ENCODE data around the gene TMEM144. TPM values are rescaled to one million over a fixed set of nuclear protein-coding genes. Genes with fewer than 3 reads are reported as not detected.

Gene TMEM144
- total RNA-seq, 2 donors from 2014 or later: 22.6 to 24.2 TPM

GRCh38 chr4:158164768-158165213, 45.5 kb upstream of the TMEM144 start:
- ATAC-seq (ENCODE audit: insufficient number of reproducible peaks, low FRiP score, low read depth): no peak
- H3K4me3 ChIP-seq: peak overlapping the region; percentile 84

GRCh38 chr4:158166701-158167100, 43.6 kb upstream of the TMEM144 start:
- no peaks in the 10 kb centered on the region for H3K36me3 ChIP-seq
- H3K27me3 ChIP-seq (replicated peaks; ENCODE audit: insufficient read depth): no peaks in the 10 kb centered on the region
- H3K4me1 ChIP-seq (ENCODE audit: control insufficient read depth in 1 of 2, low read depth in 2 of 2): peaks cover 13 to 64% of the 10 kb centered on the region in 2 donors
- no peak for DNase-seq (ENCODE audit: low spot score)
- H3K9me3 ChIP-seq: no peaks in the 10 kb centered on the region
- TF ChIP-seq CTCF (IDR thresholded peaks at IDR 0.05): no peak
- peak overlapping the region; percentile 84 for H3K4me3 ChIP-seq
- H3K27ac ChIP-seq: peak overlapping the region; percentile 93 to 98
- ATAC-seq (ENCODE audit: insufficient number of reproducible peaks, low FRiP score, low read depth): no peak

More at GRCh38 chr4:158164768-158165213, 45.5 kb upstream of the TMEM144 start:
- no peaks in the 10 kb centered on the region for H3K27me3 ChIP-seq (replicated peaks; ENCODE audit: insufficient read depth)
- H3K27ac ChIP-seq: peak overlapping the region; percentile 35 to 93
- H3K9me3 ChIP-seq: no peaks in the 10 kb centered on the region
- no peaks in the 10 kb centered on the region for H3K36me3 ChIP-seq
- no peak for DNase-seq (ENCODE audit: low spot score)
- peaks cover 16 to 78% of the 10 kb centered on the region in 2 donors for H3K4me1 ChIP-seq (ENCODE audit: control insufficient read depth in 1 of 2, low read depth in 2 of 2)
- TF ChIP-seq CTCF (IDR thresholded peaks at IDR 0.05): no peak

- Histone ChIP-seq H3K27ac (peak overlapping the region; percentile 93 to 98), H3K9me3 (no peaks in the 10 kb centered on the region), H3K4me1 (ENCODE audit: control insufficient read depth in 1 of 2, low read depth in 2 of 2) (peaks cover 8 to 54% of the 10 kb centered on the region in 2 donors), H3K4me3 (peak overlapping the region; percentile 84), H3K36me3 (no peaks in the 10 kb centered on the region), H3K27me3 (replicated peaks; ENCODE audit: insufficient read depth) (no peaks in the 10 kb centered on the region)
- DNase-seq (ENCODE audit: low spot score): no peak
- no peak for TF ChIP-seq CTCF (IDR thresholded peaks at IDR 0.05)
- no peak for ATAC-seq (ENCODE audit: insufficient number of reproducible peaks, low FRiP score, low read depth)
These were observed 41.7 kb upstream of the TMEM144 start for GRCh38 chr4:158168606-158169005.

GRCh38 chr4:158169506-158169905, 40.8 kb upstream of the TMEM144 start:
- no peaks in the 10 kb centered on the region for H3K36me3 ChIP-seq
- ATAC-seq (ENCODE audit: insufficient number of reproducible peaks, low FRiP score, low read depth) (no peak), DNase-seq (ENCODE audit: low spot score) (no peak)
- no peaks in the 10 kb centered on the region for H3K27me3 ChIP-seq (replicated peaks; ENCODE audit: insufficient read depth)
- H3K9me3 ChIP-seq: no peaks in the 10 kb centered on the region
- peak overlapping the region; percentile 93 to 98 for H3K27ac ChIP-seq
- no peak for TF ChIP-seq CTCF (IDR thresholded peaks at IDR 0.05)
- H3K4me3 ChIP-seq: peak overlapping the region; percentile 84
- H3K4me1 ChIP-seq (ENCODE audit: control insufficient read depth in 1 of 2, low read depth in 2 of 2): peaks cover 15 to 55% of the 10 kb centered on the region in 2 donors

- Histone ChIP-seq H3K27ac (peak overlapping the region; percentile 93 to 98), H3K4me1 (ENCODE audit: control insufficient read depth in 1 of 2, low read depth in 2 of 2) (peaks cover 17 to 55% of the 10 kb centered on the region in 2 donors), H3K4me3 (peak overlapping the region; percentile 84), H3K9me3 (no peaks in the 10 kb centered on the region), H3K36me3 (no peaks in the 10 kb centered on the region), H3K27me3 (replicated peaks; ENCODE audit: insufficient read depth) (no peaks in the 10 kb centered on the region)
- TF ChIP-seq CTCF (IDR thresholded peaks at IDR 0.05): no peak
- DNase-seq (ENCODE audit: low spot score) (no peak), ATAC-seq (ENCODE audit: insufficient number of reproducible peaks, low FRiP score, low read depth) (no peak)
These were observed 40.2 kb upstream of the TMEM144 start for GRCh38 chr4:158169931-158170690.
